ENCODE data around the gene LRP6. TPM values are rescaled to one million over a fixed set of nuclear protein-coding genes. Genes with fewer than 3 reads are reported as not detected.
A peak's percentile ranks its signal among the peaks of the same experiment; 100 is the strongest.

The LRP6 gene
- polyA plus RNA-seq, 1 experiment: 18.4 TPM

DNA sequence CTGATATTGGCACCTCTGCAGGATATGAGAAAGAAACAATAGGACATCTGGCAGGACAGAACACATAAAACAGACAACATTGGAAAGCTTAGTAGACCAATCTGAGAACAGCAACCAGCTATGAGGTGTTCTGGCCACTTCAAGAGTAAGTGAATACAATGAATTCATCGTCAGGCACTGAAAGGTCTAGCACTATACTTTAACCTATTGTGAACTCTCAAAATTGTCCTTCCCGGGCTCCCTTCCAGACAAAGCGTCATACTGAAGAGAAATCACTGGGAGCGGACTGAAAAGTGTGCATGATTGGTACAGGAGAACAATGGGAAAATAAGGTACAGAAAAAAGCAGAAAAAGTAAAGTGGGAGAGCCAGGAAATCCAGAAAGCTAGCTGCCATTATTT, 75.8 kb downstream of the LRP6 start:
- POLR2A ChIA-PET: no interaction called here

DNA sequence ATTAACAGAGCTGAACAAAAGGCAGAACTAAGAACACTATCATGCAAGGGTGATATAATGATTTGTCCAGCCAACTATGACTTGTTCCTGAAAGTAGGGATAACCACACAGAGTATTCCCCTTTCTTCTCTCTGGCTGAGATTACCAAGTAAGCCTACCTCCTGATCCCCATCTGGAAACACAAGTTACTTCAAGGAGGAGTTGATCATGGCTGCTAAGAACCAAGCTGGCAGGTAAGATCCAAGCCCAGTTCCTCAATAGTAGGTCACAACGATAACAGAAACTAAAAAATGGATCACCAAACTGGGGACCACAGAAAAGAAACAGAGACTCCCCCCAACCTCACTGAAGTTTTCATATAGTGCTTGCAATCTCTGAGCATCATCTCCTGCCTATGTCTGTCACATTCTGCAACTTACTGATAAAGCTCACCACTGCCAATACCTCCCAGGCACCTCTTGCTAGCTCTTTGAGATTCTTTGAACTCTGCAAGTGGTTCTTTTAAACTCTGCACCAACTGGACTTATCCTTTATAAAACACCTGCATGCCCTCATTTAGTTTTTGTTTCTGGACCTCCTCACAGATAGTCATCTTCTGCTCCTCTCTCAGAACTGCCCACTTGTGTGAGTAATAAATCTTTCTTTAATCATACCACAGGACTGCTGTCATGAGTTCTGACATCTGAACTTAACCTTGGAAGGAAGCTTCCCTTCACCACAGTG, 76.6 kb downstream of the LRP6 start:
- DNase-seq (ENCODE audit: low read depth, low spot score): no peak
- CTCF ChIA-PET: interaction anchor here (0.6 to 1.0 kb wide), 2 partner anchors 8 to 1065 kb away, joined by 3 to 7 read pairs; no protein-coding TSS in a partner anchor
- POLR2A ChIA-PET: no interaction called here
- Histone ChIP-seq H3K27me3 (ENCODE audit: control insufficient read depth, insufficient read depth, low read length) (no peaks in the 10 kb centered on the region), H3K4me3 (ENCODE audit: low read depth, low read length) (no peak overlapping the region), H3K9me3 (ENCODE audit: control insufficient read depth, insufficient read depth, low read length) (no peaks in the 10 kb centered on the region), H3K27ac (ENCODE audit: low read depth, low read length) (no peak overlapping the region)
- TF ChIP-seq, protein P1, sequence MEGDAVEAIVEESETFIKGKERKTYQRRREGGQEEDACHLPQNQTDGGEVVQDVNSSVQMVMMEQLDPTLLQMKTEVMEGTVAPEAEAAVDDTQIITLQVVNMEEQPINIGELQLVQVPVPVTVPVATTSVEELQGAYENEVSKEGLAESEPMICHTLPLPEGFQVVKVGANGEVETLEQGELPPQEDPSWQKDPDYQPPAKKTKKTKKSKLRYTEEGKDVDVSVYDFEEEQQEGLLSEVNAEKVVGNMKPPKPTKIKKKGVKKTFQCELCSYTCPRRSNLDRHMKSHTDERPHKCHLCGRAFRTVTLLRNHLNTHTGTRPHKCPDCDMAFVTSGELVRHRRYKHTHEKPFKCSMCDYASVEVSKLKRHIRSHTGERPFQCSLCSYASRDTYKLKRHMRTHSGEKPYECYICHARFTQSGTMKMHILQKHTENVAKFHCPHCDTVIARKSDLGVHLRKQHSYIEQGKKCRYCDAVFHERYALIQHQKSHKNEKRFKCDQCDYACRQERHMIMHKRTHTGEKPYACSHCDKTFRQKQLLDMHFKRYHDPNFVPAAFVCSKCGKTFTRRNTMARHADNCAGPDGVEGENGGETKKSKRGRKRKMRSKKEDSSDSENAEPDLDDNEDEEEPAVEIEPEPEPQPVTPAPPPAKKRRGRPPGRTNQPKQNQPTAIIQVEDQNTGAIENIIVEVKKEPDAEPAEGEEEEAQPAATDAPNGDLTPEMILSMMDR (IDR thresholded peaks at IDR 0.05; ENCODE audit: low read depth, low read length): no peak

More for the DNA sequence above, 75.8 kb downstream of the LRP6 start:
- TF ChIP-seq, protein P1 (IDR thresholded peaks at IDR 0.05; ENCODE audit: low read depth, low read length): no peak
- Histone ChIP-seq H3K4me3 (ENCODE audit: low read depth, low read length) (no peak overlapping the region), H3K27ac (ENCODE audit: low read depth, low read length) (no peak overlapping the region), H3K9me3 (ENCODE audit: control insufficient read depth, insufficient read depth, low read length) (no peaks in the 10 kb centered on the region), H3K27me3 (ENCODE audit: control insufficient read depth, insufficient read depth, low read length) (no peaks in the 10 kb centered on the region)
- no peak for DNase-seq (ENCODE audit: low read depth, low spot score)
- CTCF ChIA-PET: interaction anchor here (0.6 to 1.0 kb wide), 2 partner anchors 9 to 1064 kb away, joined by 3 to 7 read pairs; no protein-coding TSS in a partner anchor

DNA sequence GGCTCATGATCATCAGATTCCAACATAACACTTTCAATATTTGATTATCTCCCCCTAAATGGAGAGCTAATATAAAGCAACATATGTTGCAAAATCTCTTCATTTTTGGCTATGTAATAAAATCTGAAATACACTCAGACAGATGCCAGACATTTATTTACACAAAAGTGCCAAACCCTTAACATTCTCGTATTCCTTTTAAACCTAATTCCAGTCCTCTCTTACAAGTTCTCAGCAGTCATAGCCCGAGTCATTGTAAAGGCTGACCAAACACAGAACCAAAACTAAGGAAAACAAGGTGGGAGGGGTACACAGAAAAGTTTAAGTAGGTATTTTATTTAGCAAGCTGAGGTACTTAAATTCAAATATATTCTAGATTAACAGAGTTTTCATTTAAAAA, 81.4 kb downstream of the LRP6 start:
- Histone ChIP-seq H3K4me3 (ENCODE audit: low read depth, low read length) (no peak overlapping the region), H3K9me3 (ENCODE audit: control insufficient read depth, insufficient read depth, low read length) (no peaks in the 10 kb centered on the region), H3K27me3 (ENCODE audit: control insufficient read depth, insufficient read depth, low read length) (no peaks in the 10 kb centered on the region), H3K27ac (ENCODE audit: low read depth, low read length) (no peak overlapping the region)
- POLR2A ChIA-PET: no interaction called here
- DNase-seq (ENCODE audit: low read depth, low spot score): no peak
- TF ChIP-seq, protein P1 (IDR thresholded peaks at IDR 0.05; ENCODE audit: low read depth, low read length): no peak
- CTCF ChIA-PET: no interaction called here

- H3K27me3 ChIP-seq (ENCODE audit: control insufficient read depth, insufficient read depth, low read length): no peaks in the 10 kb centered on the region
- no peaks in the 10 kb centered on the region for H3K9me3 ChIP-seq (ENCODE audit: control insufficient read depth, insufficient read depth, low read length)
- no peak overlapping the region; the same call in 1 of the 2 replicates for H3K4me3 ChIP-seq (ENCODE audit: low read depth, low read length)
- peak; percentile 48 for DNase-seq (ENCODE audit: low read depth, low spot score)
- POLR2A ChIA-PET: no interaction called here
- CTCF ChIA-PET: interaction anchor here (1.2 kb wide), 2 partner anchors 8 to 137 kb away, joined by 3 read pairs; no protein-coding TSS in a partner anchor
- TF ChIP-seq, protein P1 (IDR thresholded peaks at IDR 0.05; ENCODE audit: low read depth, low read length): no peak
- no peak overlapping the region for H3K27ac ChIP-seq (ENCODE audit: low read depth, low read length)
Observed at GRCh38 chr12:12182703-12183365, 84.0 kb downstream of the LRP6 start.

- DNase-seq (ENCODE audit: low read depth, low spot score): no peak
- ChIA-PET CTCF (interaction anchor here (1.2 kb wide), 1 partner anchor 9 kb away, joined by 3 read pairs; no protein-coding TSS in a partner anchor), POLR2A (no interaction called here)
- H3K27ac ChIP-seq (ENCODE audit: low read depth, low read length): no peak overlapping the region
- H3K27me3 ChIP-seq (ENCODE audit: control insufficient read depth, insufficient read depth, low read length): no peaks in the 10 kb centered on the region
- no peak overlapping the region for H3K4me3 ChIP-seq (ENCODE audit: low read depth, low read length)
- no peaks in the 10 kb centered on the region for H3K9me3 ChIP-seq (ENCODE audit: control insufficient read depth, insufficient read depth, low read length)
- TF ChIP-seq, protein P1 (IDR thresholded peaks at IDR 0.05; ENCODE audit: low read depth, low read length): no peak
Observed at GRCh38 chr12:12181511-12181910, 85.3 kb downstream of the LRP6 start.
